Measurements from ENCODE around the gene SCMH1. TPM values are rescaled to one million over a fixed set of nuclear protein-coding genes. Genes with fewer than 3 reads are reported as not detected.

Gene SCMH1
- total and polyA plus RNA-seq, 2 of the 4 experiments (the other 2 are of a cell fraction) = 9.0 to 19.4 TPM

DNA sequence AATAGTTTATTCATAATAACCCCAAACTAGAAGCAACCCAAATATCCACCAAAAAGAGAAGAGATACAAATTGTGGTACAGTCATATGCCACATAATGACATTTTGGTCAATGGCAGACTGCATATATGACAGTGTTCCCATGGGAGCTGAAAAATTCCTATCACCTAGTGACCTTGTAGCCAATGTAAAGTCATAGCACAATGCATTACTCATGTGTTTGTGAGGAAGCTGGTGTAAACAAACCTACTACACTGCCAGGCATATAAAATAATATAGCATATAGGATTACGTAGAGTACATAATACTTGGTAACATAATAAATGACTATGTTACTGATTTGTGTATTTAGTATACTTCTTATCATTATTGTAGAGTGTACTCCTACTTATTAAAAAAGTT is 191.1 kb downstream of the SCMH1 start:
- Histone ChIP-seq H2BK120ac (ENCODE audit: low read depth, low read length) (no peak overlapping the region), H4K20me1 (ENCODE audit: insufficient read depth, low read length) (no peaks in the 10 kb centered on the region), H3K56ac (ENCODE audit: extremely low read depth, insufficient read depth, low read length) (no peak overlapping the region), H3K36me3 (ENCODE audit: control insufficient read depth, insufficient read depth, low read length) (peaks cover 29% of the 10 kb centered on the region), H2BK5ac (ENCODE audit: low read depth, low read length, poor library complexity, severe bottlenecking) (no peak overlapping the region), H2AFZ (replicated peaks; ENCODE audit: low read length, poor library complexity) (no peak overlapping the region), H3K79me1 (ENCODE audit: low read depth in 1 of 2, low read length in 2 of 2) (no peaks in the 10 kb centered on the region), H4K5ac (ENCODE audit: low read depth, low read length) (no peak overlapping the region), H3K27me3 (ENCODE audit: control insufficient read depth, insufficient read depth, low read length) (no peaks in the 10 kb centered on the region), H4K91ac (ENCODE audit: insufficient read depth, low read depth, low read length) (no peak overlapping the region), H2AK5ac (ENCODE audit: low read depth, low read length) (no peak overlapping the region), H3K9ac (ENCODE audit: low read depth, low read length) (no peak overlapping the region), H3K4ac (ENCODE audit: low read depth, low read length) (no peak overlapping the region), H3K23ac (ENCODE audit: low read depth, low read length) (no peak overlapping the region), H2BK20ac (ENCODE audit: low read depth, low read length) (no peak overlapping the region), H3K4me3 (ENCODE audit: insufficient read depth, low read depth, low read length) (no peak overlapping the region), H3K14ac (replicated peaks; ENCODE audit: low read depth, low read length) (no peak overlapping the region), H3K9me1 (ENCODE audit: insufficient read depth, low read length) (peaks cover 6% of the 10 kb centered on the region; the same call in 1 of the 2 replicates), H2BK15ac (ENCODE audit: low read depth, low read length) (no peak overlapping the region), H3K9me3 (ENCODE audit: control insufficient read depth, insufficient read depth, low read length) (no peaks in the 10 kb centered on the region), H3K4me2 (ENCODE audit: low read depth, low read length) (no peak overlapping the region), H2AK9ac (replicated peaks; ENCODE audit: low read depth, low read length, poor library complexity) (no peak overlapping the region), H3K27ac (ENCODE audit: insufficient read depth, low read length) (no peak overlapping the region), H3K4me1 (ENCODE audit: control insufficient read depth, insufficient read depth, low read length) (no peaks in the 10 kb centered on the region), H4K8ac (ENCODE audit: low read depth in 2 of 2, low read length in 2 of 2) (no peak overlapping the region), H3K18ac (ENCODE audit: low read depth, low read length) (no peak overlapping the region)
- WGBS, 2 experiments (ENCODE audit: extremely low coverage in 2 of 2, insufficient read length in 1 of 2) = no CpG with 5 or more reads among the region's 1 CpG
- TF ChIP-seq MAZ (IDR thresholded peaks at IDR 0.05; ENCODE audit: borderline replicate concordance, low read depth, low read length) (no peak), MAFK (IDR thresholded peaks at IDR 0.05; ENCODE audit: low read depth, low read length) (no peak), SMC3 (IDR thresholded peaks at IDR 0.05; ENCODE audit: low read depth, low read length) (no peak), RAD21 (IDR thresholded peaks at IDR 0.05; ENCODE audit: low read length) (no peak)
- TF ChIP-seq, protein P1, sequence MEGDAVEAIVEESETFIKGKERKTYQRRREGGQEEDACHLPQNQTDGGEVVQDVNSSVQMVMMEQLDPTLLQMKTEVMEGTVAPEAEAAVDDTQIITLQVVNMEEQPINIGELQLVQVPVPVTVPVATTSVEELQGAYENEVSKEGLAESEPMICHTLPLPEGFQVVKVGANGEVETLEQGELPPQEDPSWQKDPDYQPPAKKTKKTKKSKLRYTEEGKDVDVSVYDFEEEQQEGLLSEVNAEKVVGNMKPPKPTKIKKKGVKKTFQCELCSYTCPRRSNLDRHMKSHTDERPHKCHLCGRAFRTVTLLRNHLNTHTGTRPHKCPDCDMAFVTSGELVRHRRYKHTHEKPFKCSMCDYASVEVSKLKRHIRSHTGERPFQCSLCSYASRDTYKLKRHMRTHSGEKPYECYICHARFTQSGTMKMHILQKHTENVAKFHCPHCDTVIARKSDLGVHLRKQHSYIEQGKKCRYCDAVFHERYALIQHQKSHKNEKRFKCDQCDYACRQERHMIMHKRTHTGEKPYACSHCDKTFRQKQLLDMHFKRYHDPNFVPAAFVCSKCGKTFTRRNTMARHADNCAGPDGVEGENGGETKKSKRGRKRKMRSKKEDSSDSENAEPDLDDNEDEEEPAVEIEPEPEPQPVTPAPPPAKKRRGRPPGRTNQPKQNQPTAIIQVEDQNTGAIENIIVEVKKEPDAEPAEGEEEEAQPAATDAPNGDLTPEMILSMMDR (conservative IDR thresholded peaks at IDR 0.05; ENCODE audit: low read depth, low read length) = no peak
- DNase-seq (no peak), ATAC-seq (ENCODE audit: low read depth) (no peak)
- intact Hi-C loops (cut with micrococcal nuclease) (no loop called here), dilution Hi-C loops (cut with HindIII; ENCODE audit: low sequenced_read_pairs, unreplicated experiment) (no loop called here), in situ Hi-C loops (cut with MboI; ENCODE audit: low sequenced_read_pairs) (no loop called here)
- BruUV-seq (replicated peaks) = no TSS peak
- POLR2A ChIA-PET (ENCODE audit: unreplicated experiment) = no interaction called here
- CTCF ChIA-PET = no interaction called here

All from IMR-90 (cell line).